AG08395 (cell line): ENCODE results near the gene ZNF385A.

Source experiments
- DNase-seq: peaks from one replicate; pipeline ENCODE4 v3.0.0; 2012; ENCODE audit warnings: mixed read lengths, low spot score

Gene ZNF385A

DNA sequence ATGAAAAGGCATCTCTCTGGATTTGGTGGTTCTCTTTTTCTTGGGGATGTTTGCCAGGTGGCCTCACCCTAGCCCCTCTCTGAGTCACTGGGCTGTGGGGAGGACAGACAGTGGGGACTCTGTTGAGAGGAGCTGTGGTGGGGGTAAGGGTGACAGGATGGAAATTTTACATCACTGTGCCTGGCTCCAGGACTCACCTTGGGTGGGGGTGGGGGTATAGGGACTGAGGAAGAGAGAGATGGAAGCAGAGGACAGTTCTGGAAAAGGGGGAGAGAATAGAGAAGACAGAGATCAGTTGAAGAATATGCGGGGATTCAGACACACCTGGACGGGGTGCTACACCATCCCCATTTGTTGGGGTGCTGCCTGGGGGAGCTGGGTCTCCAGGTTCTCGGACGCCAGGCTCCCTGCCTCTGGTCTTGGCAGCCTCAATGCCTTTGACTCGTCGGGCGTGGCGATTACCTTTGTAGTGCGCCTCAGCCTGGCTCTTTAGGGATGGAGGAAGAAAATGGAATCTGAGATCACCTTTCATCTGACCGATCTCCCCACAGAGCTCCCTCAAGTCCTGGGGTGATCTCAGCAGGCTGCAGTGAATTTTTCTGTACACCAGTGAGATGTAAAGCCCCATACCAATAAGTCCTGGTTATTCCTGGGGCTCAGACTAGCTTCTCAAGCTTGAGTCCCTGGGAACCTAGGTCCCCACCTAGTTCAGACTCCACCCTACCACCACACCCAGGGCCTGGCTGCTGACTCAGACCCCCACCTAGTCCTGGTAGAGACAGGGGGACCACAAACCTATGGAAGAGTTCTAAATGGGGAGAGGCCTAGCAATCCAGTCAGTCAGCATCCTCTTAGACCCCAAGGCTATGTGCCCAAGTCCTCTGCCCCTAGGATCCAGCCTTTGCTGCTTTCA lies 10.6 kb downstream of the ZNF385A start:
- no peak for DNase-seq

DNA sequence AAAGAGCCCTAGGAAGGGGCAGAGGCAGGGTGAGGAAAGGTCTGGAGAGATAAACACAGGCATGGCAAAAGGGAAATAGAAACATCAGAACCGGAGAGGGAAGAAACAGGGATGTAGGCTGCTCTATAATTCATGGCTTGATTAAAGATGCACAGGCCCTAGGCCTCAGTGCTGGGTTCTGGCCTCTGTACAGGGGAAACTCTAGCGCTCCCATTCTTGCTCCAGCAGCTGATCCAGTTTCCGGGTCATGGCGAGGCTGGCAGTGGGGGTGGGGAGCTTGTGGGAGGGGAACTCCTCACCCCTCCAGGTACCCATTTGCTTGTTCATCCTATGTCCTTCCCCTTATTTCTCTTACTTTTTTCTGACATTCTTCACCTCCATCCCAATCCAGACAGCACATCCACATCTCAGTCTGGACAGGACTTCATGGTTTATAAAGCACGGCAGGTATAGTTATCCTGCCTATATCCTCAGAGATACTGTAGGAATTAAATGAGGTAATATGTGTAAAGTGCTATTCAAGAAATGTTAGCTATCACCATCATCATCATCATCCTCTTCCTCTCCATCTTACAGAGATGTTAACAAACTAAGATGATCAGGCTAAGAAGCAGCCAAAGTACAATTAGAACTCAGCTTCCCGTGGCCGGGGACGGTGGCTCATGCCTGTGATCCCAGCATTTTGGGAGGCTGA lies 12.3 kb downstream of the ZNF385A start:
- DNase-seq: no peak

DNA sequence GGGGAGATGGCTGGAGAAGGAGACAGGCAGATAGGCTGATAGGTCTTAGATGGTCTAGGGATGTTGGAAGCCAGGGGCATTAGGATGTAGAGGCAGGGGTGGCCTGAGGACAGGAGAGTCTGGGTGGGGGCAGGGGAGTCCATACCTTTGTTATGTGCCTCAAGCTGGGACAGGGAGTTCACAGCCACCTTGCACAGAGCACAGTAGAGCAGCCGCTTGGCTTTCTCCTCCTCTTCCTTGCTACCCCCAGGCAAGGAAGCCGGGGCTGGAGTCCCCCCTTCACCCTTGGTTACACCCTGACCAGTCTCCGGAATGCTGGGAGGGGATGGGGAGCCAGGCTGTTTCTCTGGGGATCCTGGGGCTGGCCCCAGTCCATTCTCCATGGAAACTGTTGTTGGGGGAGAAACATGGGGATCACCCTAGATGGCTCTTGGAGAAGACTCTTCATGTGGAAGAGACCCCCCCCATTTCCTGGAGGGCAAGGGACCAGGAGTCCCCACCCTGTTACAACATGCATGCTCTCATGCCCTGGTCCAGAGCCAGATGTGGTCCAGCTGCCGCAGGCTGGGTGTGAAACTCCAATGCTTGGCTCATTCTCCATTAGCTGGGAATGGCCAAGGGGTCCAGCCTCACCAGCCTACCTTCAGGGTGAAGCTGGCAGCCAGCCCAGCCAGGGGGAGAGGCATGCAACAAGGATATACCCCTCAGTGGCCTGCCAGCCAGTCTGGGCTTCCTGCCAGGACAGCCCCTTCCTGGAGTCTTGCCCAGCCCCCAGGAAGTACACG lies 13.0 kb downstream of the ZNF385A start:
- no peak for DNase-seq

DNA sequence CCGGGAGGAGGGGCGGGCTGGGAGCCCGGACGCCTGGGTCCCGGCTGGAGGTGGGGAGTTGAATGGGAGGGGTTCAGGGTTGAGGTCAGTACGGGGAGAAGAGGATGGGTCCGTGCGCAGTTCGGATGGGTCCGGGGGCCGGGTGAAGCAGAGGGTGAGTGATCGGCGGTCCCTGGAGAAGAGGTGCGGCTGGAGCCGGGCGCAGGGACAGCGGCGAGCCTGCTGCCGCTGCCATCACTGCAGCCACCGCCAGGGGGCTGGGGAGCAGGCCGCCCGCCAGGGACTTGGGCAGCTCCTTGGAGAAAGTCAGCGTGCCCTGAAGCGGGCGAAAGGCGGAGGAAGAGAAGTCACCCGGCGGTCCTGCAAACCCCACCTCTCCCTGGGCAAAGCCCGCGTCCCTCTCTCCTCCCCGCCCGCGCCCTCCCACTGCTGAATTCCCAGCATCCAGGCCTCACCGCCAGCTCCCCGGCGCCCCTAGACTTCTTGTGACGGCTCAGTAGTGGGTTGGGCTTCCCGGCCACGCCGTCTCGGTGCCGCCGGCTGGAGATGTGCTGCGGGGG lies 14.3 kb downstream of the ZNF385A start:
- peak; percentile 90 for DNase-seq

DNA sequence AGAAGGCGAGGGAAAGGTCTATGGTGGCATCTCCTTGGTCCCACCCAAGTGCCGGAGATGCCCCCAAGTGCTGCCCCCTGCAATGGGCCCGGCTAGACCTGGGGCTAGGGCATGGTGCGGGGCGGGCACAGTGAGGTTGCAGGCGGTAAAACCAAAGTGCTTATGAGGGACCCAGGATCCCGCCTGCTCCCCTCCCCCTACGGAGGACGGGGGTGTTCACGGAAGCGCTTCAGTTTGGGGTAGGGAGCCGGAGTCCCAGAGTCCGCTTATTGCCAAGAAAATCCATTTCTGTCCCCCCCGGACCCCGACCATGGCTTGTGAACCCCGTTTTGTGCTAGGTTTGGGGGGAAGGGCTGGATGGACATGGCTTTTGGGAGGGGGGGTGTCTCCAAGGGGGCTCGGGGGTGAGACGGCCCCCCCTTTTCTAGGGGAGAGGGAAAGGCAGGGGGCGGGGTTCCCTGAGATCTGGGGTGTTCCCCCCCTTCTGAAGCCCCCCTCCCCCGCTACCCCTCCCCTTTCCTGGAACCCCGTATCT lies 14.9 kb downstream of the ZNF385A start:
- no peak for DNase-seq

DNA sequence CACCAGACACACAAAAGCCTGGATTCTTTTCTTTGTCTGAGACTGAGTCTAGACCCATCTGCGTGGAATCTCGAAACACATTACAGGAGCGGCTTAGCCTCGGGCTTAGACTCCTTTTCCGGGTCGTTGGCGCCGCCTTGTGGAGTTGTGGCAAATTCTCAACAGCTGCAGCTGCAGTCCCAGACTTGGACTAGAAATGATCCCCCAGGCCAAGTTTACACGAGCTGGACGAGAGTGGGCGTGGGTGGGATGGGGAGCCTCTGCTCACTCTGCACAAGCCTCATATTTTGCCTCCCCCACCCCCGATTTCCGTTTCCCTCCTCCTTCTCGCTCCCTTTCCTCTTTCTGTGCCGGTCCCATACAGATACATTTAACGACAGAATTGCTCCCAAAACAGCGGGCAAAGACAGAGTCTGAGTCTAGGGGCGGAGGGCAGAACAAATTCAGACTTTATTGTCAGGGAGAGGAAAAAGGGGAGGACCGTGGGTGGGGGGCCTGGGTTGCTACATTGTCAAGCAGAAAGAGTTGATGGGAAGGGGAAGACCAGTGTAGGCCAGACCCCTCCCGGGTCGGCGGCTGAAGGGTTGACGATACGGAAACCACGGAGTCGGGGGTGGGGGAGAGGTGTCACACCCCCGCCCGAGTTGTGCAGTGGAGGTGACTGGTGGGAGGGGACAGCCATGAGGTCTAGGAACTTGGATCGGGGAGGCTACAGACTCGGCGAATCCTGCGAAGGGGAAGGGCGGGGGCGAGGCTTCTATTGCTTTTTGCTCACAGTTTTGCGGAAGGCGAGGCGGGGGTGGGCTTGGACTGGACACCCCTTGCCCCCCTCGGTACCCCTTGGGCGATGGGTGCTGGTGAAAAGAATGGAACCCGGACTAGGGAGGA lies 15.6 kb downstream of the ZNF385A start:
- DNase-seq: peak; percentile 80

DNA sequence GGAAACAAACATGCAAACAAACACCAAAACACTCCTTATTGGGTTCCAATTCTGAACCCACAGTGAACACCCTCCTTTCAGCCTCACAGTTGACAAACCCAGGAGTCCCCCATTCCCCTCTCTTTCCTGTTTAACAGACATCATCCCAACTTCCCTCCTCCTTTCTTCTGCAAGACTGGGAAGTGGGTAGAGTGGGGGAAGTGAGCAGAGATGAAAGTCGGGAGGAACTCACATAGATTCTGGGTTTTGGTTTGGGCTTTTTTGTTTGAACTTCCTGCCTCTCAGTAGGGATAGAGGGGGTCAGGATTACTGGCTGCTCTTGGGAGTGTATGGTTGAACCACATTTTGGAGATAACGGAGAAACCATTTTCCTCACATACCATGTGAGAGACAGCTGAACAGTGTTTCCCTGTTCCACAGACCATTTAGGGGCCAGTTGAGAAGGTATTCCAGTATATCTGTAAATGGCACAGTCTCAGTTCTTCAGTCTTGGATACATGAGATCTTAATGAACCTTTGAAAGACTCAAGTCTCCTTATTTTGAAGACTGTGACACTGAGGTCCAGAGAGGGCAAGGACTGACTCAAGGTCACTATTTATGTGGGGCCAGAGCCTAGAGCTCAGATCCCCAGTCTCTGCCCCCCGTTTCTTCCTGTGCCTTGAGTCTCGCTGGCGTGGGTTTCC lies 16.4 kb downstream of the ZNF385A start:
- no peak for DNase-seq

DNA sequence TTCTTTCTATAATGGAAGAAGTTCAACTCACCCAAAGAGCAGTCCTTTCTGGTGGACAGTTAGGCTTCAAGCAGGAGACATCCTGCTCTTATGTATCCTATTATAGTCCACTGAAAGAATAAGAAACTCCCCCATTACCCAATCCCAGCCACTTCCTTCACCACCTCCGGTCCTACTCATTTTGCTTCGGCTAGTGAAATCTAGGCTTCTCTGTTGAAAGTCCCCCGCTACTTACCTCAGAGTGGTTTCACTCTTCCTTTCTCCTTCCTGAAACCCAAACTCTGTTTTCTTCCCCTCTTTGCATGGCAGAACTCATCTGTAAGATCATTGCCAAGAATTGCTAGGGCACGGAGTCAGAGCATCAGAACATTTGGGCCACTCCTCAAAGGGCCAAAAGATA lies 20.1 kb downstream of the ZNF385A start, which contains the start of gene GPR84:
TSS of gene GPR84 (minus strand) at position 74 of the 400 bp plus-strand sequence. CDS start 635 bp downstream, outside the sequence.
- no peak for DNase-seq

DNA sequence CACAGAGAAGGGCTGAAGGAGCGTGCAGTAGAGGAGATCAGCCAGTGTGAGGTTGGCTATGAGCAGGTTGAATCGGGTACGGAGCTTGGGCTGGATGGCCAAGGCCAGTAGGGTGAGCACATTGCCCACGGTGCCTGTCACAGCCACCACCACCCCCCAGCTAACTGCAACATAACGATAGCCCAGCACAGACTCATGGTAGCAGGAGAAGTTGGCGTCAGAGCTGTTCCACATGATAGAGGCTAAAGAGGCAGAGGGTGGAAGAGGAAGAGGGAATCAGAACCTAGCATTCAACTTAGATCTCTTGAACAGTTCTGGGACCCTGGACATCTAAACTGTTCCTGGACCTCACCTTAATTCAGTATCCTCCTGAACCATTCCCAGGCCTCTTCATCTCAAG lies 20.9 kb downstream of the ZNF385A start:
- no peak for DNase-seq

DNA sequence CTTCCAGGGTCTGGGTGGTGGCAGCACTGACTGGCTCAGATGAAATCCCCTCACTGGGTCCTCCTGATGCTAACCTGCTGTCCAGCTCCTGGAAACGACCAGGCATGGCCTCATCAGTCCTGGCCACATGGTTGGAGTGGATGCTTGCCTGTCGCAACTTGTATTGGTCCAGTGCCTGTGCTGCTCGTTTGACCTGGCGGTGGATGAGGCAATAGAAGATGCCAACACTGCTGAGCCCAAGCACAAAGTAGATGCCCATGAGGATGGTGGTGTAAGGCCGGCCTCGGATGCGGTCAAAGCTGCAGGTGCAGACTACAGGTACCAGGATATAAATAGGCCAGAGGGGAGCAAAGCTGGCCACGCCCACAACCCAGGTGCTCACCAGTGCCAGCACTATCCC lies 21.5 kb downstream of the ZNF385A start:
- no peak for DNase-seq

DNA sequence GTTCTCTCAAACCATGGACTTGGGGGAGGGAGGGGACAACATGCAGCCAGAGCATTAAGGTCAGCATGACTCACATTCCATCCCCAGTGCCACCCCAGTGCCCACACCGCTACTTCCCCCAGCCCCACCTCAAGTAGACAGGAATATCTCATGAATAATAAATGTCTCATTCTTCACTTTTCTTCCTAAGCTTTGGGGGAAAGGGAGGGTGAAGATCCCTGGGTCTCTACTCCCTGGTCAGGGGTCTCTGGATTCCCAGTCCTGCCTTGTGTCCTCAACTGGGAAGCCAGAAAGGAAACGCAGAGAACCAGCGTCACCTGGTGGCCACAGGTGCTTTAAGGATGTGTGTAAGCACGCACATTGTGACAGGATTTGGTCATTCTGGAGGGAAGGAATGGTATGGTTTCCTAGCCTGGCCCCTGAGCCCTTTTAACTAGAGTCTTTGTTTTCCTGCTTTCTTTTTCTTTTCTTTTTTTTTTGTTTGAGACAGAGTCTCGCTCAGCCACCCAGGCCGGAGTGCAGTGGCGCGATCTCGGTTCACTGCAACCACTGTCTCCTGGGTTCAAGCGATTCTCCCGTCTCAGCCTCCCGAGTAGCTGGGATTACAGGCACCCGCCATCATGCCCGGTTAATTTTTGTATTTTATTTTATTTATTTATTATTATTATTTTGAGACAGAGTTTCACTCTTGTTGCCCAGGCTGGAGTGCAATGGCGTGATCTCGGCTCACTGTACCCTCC lies 23.6 kb downstream of the ZNF385A start:
- DNase-seq: peak; percentile 42

DNA sequence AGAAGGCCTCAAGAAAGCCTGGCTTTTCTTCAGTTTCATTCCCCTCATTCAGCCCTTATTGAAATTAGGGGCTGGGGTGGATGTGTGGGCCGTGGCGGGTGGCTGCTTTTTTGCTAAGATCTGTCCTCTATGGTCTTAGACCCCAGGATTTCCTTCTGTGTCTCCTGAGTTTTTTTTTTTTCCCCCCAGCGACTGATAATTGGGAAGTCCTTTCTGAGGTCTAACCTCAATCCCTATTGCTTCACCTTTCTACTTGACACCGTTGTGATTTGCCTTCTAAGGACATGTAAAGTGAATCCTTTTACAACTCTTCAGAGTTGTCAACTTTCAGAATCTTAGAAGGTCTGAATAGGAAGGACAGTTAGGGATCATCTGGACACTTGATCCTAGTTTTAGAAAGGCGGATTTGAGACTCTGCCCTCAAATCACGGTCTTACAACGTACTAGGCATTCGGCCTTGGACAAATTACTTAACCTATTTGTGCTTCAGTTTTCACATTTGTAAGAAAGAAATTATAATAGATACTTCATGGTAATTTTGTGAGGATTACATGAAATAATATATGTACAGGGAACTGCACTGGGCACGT lies 24.7 kb downstream of the ZNF385A start:
- no peak for DNase-seq

DNA sequence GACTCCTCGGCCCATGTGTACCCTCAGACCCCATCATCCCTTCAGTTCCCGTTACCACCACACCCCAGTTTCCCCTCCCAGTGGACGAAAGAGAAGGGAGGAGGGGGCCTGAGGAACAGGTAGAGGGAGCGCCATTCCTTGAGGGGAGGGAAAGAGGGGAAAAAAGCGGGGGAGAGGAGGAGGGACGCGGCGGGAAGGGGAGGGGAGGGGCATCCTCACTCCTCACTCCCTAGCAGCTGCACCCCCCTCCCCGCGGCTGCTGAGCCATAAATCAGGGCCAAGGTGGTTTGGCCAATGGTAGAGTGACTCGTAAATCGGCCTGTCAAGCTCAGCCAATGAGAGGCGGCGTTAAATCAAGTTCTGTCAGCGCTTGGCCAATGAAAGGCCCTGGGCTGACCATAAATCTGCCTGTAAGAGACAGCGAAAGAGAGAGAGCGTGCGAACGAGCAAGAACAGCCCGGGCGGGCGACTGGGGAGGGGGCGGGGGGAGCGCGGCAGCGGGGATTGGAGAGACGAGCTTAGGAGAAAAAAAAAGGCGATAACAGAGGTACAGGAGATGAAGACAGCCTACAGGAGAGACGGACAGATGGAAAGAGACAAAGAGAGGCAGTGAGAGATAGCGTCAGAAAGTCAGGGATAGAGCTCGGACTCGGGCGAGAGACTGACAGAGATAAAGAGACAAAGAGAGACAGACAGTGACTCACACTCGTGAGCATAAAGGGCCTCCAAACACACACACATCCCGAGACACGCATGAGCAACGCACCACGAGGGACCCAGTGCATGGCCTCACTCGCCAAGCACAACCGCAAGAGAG lies 25.4 kb downstream of the ZNF385A start:
- peak; percentile 95 for DNase-seq

DNA sequence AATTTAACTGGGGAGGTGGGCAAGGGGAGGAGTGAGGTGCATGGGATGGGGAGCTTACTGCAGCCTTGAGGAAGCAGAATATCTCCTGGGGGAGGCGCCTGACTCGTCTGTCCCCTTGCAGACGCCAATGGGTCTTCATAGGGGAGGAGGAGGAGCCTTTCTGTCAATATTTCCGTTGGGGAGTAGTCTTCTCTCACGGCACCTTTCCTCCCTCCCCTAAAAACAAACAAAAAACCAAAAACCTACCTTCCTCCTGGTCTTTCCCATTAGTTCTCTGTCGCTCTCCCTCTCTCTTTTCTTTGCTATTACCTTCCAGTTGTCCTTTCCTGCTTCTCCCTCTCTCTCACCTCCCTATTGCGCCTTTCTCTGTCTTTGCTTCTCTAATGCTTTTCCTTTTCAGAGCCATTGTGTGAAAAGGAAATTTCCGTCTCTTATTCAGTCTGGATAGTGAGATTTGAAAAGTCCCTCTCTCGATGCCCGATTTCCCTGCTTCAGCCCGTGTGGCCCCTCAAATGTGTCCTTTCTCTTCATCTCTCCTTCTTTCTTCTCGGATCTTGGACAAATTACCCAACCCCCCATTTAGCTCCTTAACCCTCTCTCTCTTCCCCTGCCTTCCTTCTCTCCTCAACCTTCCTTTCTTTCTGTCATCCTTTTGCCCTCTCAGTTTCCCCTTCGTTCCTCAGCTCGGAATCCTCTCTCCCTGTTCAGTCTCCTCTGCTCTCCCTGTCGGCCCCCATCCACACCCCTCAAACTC lies 26.2 kb downstream of the ZNF385A start:
- DNase-seq: peak; percentile 50

DNA sequence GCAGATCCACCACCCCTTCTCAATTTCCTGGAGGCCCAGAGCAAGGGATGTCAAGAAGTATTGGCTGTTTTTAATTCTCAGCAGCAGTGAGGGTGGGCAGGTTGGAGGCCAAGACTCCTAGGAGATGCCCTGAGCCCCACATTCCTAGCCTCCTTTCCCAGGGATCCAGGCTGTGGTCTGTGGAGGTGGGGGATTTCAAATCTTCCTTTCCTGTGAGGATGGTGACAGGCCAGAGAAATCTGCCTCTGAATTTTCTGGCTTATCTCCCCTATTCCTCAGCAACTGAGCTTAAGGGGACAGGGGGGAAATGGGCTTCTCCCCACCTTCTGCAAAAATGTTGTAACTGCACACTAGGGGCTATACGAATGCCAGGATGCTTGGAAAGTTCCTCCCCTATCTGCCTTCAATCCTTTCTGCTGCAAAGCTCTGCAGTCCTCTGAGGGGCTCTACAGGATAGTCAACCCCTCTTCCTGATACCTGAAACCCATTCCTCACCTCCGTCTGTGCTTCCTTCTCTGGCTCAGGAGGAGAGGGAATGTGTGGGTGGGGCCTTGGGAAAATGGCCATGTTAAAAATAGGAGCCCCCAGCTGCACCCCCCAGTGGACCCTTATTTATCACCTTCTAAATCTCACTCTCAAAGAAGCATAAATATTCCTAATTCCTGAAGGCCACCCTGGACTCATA lies 26.9 kb downstream of the ZNF385A start:
- DNase-seq: no peak

DNA sequence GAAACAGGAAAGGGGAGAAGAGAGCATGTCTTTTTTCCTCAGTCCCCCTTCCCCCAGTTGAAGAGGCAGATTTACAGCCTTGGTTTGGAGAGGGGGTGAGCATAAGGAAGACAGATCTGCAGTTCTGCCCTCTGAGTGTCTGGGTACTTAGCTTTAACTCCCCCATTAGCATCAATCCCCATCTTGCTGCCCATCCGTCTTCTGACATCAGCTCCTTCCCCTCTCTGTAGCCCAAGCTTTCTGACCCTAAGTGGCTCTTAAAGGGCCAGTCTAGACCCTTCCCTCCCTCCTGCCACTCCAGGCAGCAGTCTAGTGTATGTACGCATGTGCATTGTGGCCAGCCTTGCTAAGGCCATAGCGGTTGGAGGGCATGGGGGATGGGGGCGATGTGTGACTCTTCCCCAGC lies 27.6 kb downstream of the ZNF385A start:
- no peak for DNase-seq

DNA sequence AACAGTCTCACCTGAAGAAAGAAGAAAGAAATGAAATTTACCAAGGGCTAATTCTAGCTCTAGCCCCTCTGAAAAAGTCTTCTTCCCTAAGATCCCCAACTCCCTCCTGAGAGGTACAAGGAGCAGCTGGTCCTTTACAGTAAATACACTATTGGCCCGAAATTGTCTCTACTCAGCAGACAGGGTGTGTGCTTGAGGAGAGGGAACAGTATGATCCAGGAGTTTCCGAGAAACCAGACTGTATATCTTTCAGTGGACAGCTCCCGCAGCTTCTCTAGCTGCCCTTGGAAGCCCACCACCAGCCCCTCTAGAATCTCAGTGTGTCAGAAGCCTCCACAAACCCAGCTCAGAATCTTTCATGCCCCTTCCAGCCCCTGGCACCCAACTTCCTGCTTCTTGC lies 28.3 kb downstream of the ZNF385A start:
- DNase-seq: no peak
